Peyer's patch (tissue), 4 donors: ENCODE measurements around the gene RPS16.

Experiments
- POLR2A ChIP-seq, 2 donors: fragments of 450-650 bp; IDR thresholded peaks; one replicate each; pipeline ENCODE4 v1.5.1; 2017; ENCODE audit warnings: antibody characterized with exemption in 2 of 2, mild to moderate bottlenecking in 2 of 2, moderate library complexity in 2 of 2
- TF ChIP-seq, protein P1 (sequence below), 6 experiments: fragments of 450-650 bp in 4 of 6; fragments of 200-600 bp in 2 of 6; sonication (generic) in 1 of 6; IDR thresholded peaks; one replicate each; pipeline ENCODE4 v1.5.1; 2017 to 2019; ENCODE audit warnings: antibody characterized with exemption in 6 of 6, mild to moderate bottlenecking in 3 of 6, moderate library complexity in 1 of 6

DNA sequence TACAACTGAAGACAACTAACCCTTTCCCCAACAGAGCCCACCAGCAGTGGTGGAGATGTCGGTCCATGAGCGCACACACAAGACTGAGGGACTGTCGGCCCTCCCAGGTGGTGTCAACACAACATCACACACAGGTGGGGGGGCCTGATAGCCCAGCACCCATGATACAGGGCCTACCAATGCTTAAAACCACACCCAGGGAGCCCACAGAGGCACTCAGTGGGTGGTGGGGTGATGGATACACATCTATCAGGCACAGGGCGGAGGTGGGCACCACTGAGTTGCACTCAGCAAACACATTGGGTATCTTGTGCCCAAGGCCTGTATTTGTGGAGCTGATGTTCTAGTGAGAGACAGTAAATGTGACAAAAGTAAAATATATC is 36.1 kb downstream of the RPS16 start:
- TF ChIP-seq, protein P1, sequence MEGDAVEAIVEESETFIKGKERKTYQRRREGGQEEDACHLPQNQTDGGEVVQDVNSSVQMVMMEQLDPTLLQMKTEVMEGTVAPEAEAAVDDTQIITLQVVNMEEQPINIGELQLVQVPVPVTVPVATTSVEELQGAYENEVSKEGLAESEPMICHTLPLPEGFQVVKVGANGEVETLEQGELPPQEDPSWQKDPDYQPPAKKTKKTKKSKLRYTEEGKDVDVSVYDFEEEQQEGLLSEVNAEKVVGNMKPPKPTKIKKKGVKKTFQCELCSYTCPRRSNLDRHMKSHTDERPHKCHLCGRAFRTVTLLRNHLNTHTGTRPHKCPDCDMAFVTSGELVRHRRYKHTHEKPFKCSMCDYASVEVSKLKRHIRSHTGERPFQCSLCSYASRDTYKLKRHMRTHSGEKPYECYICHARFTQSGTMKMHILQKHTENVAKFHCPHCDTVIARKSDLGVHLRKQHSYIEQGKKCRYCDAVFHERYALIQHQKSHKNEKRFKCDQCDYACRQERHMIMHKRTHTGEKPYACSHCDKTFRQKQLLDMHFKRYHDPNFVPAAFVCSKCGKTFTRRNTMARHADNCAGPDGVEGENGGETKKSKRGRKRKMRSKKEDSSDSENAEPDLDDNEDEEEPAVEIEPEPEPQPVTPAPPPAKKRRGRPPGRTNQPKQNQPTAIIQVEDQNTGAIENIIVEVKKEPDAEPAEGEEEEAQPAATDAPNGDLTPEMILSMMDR (IDR thresholded peaks at IDR 0.05), result no peak
- no peak for TF ChIP-seq POLR2A (IDR thresholded peaks at IDR 0.05)
